Measurements from ENCODE around the gene TUSC2. TPM values are rescaled to one million over a fixed set of nuclear protein-coding genes. Genes with fewer than 3 reads are reported as not detected.

Gene TUSC2
- total and polyA plus RNA-seq, 2 experiments from 2014 or later = 41.6 to 71.0 TPM

DNA sequence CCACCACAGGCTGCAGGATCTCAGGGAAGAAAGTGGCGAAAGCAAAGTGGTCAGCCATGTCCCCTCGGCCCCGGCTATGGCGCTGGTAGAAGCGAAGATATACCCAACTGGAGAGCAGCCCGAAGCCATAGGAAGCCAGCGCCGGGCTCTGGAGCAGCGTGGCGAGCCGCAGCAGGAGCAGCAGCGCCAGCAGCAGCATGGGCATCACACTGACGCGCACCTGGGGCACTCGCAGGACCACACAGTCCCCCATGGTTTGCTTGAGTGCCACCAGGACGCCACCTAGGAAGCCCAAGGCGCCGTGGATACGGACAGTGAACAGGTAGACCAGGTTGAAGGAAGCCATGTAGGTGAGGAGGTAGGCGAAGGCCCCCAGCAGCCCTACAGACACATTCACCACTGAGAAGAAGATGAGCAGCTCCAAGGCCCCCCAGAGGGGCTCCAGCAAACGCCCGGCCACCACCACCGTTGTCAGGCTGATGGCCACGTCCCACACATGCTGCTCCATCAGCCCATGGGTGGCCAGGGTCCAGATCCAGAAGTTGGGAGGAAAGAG lies 30.4 kb upstream of the TUSC2 start:
- DNase-seq (ENCODE audit: low spot score) = no peak
- peak overlapping the region; percentile 93 for H3K4me3 Mint-ChIP-seq
- H3K4me2 ChIP-seq = peak overlapping the region; percentile 92
- H3K36me3 ChIP-seq (ENCODE audit: insufficient read depth) = no peaks in the 10 kb centered on the region
- no peak overlapping the region for H3K27ac ChIP-seq (ENCODE audit: low read depth)
- H3K4me3 ChIP-seq = peak overlapping the region; percentile 75
- peaks cover 24% of the 10 kb centered on the region for H4K20me1 ChIP-seq (replicated peaks; ENCODE audit: insufficient read depth)
- H3K27ac Mint-ChIP-seq = peak overlapping the region; percentile 80; the same call in 1 of the 2 replicates
- ATAC-seq = no peak
- TF ChIP-seq, protein P1, sequence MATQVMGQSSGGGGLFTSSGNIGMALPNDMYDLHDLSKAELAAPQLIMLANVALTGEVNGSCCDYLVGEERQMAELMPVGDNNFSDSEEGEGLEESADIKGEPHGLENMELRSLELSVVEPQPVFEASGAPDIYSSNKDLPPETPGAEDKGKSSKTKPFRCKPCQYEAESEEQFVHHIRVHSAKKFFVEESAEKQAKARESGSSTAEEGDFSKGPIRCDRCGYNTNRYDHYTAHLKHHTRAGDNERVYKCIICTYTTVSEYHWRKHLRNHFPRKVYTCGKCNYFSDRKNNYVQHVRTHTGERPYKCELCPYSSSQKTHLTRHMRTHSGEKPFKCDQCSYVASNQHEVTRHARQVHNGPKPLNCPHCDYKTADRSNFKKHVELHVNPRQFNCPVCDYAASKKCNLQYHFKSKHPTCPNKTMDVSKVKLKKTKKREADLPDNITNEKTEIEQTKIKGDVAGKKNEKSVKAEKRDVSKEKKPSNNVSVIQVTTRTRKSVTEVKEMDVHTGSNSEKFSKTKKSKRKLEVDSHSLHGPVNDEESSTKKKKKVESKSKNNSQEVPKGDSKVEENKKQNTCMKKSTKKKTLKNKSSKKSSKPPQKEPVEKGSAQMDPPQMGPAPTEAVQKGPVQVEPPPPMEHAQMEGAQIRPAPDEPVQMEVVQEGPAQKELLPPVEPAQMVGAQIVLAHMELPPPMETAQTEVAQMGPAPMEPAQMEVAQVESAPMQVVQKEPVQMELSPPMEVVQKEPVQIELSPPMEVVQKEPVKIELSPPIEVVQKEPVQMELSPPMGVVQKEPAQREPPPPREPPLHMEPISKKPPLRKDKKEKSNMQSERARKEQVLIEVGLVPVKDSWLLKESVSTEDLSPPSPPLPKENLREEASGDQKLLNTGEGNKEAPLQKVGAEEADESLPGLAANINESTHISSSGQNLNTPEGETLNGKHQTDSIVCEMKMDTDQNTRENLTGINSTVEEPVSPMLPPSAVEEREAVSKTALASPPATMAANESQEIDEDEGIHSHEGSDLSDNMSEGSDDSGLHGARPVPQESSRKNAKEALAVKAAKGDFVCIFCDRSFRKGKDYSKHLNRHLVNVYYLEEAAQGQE (IDR thresholded peaks at IDR 0.05; ENCODE audit: unreplicated experiment) = no peak
- TF ChIP-seq ZNF331 (CRISPR knock-in tag; IDR thresholded peaks at IDR 0.05; ENCODE audit: low read depth) = no peak
- no peak for TF ChIP-seq JUNB (IDR thresholded peaks at IDR 0.05; ENCODE audit: unreplicated experiment)
- TF ChIP-seq POLR2AphosphoS5 (IDR thresholded peaks at IDR 0.05; ENCODE audit: low read depth) = no peak
- no peak for TF ChIP-seq EZH2phosphoT487 (IDR thresholded peaks at IDR 0.05; ENCODE audit: unreplicated experiment)
- TF ChIP-seq, protein P2, sequence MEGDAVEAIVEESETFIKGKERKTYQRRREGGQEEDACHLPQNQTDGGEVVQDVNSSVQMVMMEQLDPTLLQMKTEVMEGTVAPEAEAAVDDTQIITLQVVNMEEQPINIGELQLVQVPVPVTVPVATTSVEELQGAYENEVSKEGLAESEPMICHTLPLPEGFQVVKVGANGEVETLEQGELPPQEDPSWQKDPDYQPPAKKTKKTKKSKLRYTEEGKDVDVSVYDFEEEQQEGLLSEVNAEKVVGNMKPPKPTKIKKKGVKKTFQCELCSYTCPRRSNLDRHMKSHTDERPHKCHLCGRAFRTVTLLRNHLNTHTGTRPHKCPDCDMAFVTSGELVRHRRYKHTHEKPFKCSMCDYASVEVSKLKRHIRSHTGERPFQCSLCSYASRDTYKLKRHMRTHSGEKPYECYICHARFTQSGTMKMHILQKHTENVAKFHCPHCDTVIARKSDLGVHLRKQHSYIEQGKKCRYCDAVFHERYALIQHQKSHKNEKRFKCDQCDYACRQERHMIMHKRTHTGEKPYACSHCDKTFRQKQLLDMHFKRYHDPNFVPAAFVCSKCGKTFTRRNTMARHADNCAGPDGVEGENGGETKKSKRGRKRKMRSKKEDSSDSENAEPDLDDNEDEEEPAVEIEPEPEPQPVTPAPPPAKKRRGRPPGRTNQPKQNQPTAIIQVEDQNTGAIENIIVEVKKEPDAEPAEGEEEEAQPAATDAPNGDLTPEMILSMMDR (conservative IDR thresholded peaks at IDR 0.05; ENCODE audit: low read depth in 2 of 2) = no peak
- no peak for TF ChIP-seq NANOG (IDR thresholded peaks at IDR 0.05; ENCODE audit: borderline replicate concordance)
- TF ChIP-seq CREB1 (CRISPR knock-in tag; IDR thresholded peaks at IDR 0.05; ENCODE audit: low read depth) = no peak
- TF ChIP-seq, protein P3, sequence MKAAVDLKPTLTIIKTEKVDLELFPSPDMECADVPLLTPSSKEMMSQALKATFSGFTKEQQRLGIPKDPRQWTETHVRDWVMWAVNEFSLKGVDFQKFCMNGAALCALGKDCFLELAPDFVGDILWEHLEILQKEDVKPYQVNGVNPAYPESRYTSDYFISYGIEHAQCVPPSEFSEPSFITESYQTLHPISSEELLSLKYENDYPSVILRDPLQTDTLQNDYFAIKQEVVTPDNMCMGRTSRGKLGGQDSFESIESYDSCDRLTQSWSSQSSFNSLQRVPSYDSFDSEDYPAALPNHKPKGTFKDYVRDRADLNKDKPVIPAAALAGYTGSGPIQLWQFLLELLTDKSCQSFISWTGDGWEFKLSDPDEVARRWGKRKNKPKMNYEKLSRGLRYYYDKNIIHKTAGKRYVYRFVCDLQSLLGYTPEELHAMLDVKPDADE (IDR thresholded peaks at IDR 0.05) = no peak
- no peak for TF ChIP-seq ZNF114 (CRISPR knock-in tag; IDR thresholded peaks at IDR 0.05)
- no peak for TF ChIP-seq STAT1 (IDR thresholded peaks at IDR 0.05; ENCODE audit: unreplicated experiment)
- peaks cover 22% of the 10 kb centered on the region for H3K4me1 Mint-ChIP-seq
- H3K4me1 ChIP-seq (ENCODE audit: insufficient read depth) = peaks cover 10% of the 10 kb centered on the region; the same call in 1 of the 2 replicates
- H3K27me3 ChIP-seq (ENCODE audit: insufficient read depth) = peaks cover 3% of the 10 kb centered on the region; the same call in 1 of the 2 replicates
- no peaks in the 10 kb centered on the region for H3F3A ChIP-seq (replicated peaks; ENCODE audit: low read depth)
- no peak overlapping the region for H2AFZ ChIP-seq
- peaks cover 21% of the 10 kb centered on the region for H3K79me2 ChIP-seq (replicated peaks; ENCODE audit: insufficient read depth)
- H3K9me3 Mint-ChIP-seq = no peaks in the 10 kb centered on the region; the same call in 2 of the 3 replicates
- H3K27me3 Mint-ChIP-seq (ENCODE audit: insufficient read depth, low read depth, poor library complexity) = peaks cover 10% of the 10 kb centered on the region
- peaks cover 8% of the 10 kb centered on the region for H3K36me3 Mint-ChIP-seq (ENCODE audit: low read depth)
- no peaks in the 10 kb centered on the region for H3K9me2 ChIP-seq (ENCODE audit: insufficient read depth)

Measured in GM23338 (cell line).